Rectal smooth muscle tissue (tissue), 1 donor: ENCODE data around the gene INTS12.
A peak's percentile ranks its signal among the peaks of the same experiment; 100 is the strongest.

Experiments used
- H3K27ac ChIP-seq: one replicate; pipeline ENCODE4 v1.7.0; 2013; ENCODE audit warnings: low read depth, low read length, inconsistent platforms
- H3K27me3 ChIP-seq: one replicate; pipeline ENCODE4 v1.7.0; 2013; ENCODE audit warnings: low read length; ENCODE audit not compliant: control insufficient read depth, insufficient read depth
- H3K36me3 ChIP-seq: one replicate; pipeline ENCODE4 v1.7.0; 2013; ENCODE audit warnings: low read length; ENCODE audit not compliant: control insufficient read depth, insufficient read depth
- H3K4me1 ChIP-seq: one replicate; pipeline ENCODE4 v1.7.0; 2013; ENCODE audit warnings: low read length; ENCODE audit not compliant: control insufficient read depth, insufficient read depth
- H3K4me3 ChIP-seq: one replicate; pipeline ENCODE4 v1.7.0; 2013; ENCODE audit warnings: low read length
- H3K9ac ChIP-seq: one replicate; pipeline ENCODE4 v1.7.0; 2013; ENCODE audit warnings: low read length

INTS12 gene

DNA sequence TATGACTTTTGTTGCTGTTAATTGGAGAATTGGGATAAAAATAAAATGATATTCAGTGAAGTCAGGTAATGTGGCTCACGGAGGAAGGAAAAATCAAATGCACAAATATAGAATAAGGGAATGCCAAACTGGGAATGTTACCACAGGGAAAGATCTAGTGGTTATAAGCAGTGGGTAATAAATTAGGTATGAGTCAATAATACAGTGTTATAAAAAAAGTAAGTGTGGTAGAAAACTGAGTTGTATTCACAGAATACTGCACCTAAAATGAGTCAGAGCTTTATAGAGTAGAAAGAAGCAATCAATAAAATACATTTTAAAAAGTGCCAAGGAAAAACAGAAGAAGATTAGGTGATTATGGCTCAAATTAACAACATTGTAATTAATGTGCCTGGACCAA lies 34.5 kb downstream of the INTS12 start:
- Histone ChIP-seq H3K4me1 (no peaks in the 10 kb centered on the region), H3K36me3 (no peaks in the 10 kb centered on the region), H3K27me3 (no peaks in the 10 kb centered on the region), H3K9ac (no peak overlapping the region), H3K4me3 (no peak overlapping the region), H3K27ac (no peak overlapping the region)

DNA sequence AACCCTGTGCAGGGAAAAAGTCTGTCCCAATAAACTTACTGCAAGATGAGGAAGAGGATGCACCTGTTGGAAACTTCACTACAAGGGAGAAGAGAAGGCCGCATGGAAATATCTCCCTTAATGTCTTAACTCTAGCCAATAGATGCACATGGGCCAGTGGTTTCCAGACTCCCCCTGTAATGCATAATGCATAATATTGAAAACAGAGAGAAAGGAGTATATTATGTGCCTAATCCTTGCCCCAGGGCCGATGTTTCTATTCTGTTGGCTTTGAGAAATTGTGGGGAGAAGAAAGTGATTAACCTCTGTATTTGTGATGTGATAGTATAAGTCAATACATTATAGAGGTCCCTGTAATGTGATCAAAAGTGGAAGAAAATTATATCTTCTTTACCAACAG lies 37.2 kb downstream of the INTS12 start:
- H3K4me3 ChIP-seq, result no peak overlapping the region
- H3K27me3 ChIP-seq, result no peaks in the 10 kb centered on the region
- no peak overlapping the region for H3K9ac ChIP-seq
- H3K27ac ChIP-seq, result no peak overlapping the region
- no peaks in the 10 kb centered on the region for H3K4me1 ChIP-seq
- no peaks in the 10 kb centered on the region for H3K36me3 ChIP-seq

DNA sequence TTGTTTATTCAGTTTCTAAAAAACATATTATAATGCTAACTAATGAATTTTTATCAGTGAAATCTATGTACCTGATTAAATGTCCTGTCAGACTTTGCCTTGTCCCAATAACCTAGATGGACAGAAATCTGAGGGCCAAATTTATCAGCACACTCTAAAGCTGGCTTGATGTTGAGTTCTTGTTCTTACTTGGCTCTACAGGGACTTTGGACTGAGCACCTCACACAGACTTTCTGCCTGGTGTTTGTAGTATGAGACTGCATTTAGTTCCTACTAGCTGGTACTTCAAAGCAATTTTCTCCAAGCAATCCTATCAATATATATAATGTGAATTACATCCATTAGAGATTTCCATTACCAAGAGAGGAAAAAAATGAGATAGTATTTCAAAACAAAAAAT lies 37.8 kb downstream of the INTS12 start:
- no peak overlapping the region for H3K9ac ChIP-seq
- H3K4me1 ChIP-seq, result no peaks in the 10 kb centered on the region
- H3K36me3 ChIP-seq, result no peaks in the 10 kb centered on the region
- H3K27ac ChIP-seq, result no peak overlapping the region
- H3K27me3 ChIP-seq, result no peaks in the 10 kb centered on the region
- no peak overlapping the region for H3K4me3 ChIP-seq

DNA sequence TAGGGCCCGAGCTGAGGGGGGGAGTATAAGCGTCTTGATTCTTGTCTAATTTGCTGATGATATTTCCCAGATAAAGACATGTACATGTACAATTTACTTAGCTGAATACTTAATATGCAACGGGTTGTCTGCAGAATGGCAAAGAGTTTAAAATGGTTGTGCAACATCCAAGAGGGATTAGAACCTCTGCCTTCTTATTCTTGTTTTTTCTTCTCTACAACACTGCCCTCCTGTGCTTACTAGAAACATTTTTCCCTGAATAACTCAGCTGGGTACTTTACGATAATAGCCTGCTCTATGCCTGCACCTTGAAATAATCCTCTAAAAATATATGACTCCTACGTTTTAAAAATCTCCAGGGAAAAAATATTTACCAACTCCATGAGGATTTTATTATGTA lies 41.8 kb downstream of the INTS12 start:
- no peak overlapping the region for H3K9ac ChIP-seq
- no peak overlapping the region for H3K4me3 ChIP-seq
- H3K27ac ChIP-seq, result no peak overlapping the region
- H3K36me3 ChIP-seq, result no peaks in the 10 kb centered on the region
- no peaks in the 10 kb centered on the region for H3K4me1 ChIP-seq
- no peaks in the 10 kb centered on the region for H3K27me3 ChIP-seq

DNA sequence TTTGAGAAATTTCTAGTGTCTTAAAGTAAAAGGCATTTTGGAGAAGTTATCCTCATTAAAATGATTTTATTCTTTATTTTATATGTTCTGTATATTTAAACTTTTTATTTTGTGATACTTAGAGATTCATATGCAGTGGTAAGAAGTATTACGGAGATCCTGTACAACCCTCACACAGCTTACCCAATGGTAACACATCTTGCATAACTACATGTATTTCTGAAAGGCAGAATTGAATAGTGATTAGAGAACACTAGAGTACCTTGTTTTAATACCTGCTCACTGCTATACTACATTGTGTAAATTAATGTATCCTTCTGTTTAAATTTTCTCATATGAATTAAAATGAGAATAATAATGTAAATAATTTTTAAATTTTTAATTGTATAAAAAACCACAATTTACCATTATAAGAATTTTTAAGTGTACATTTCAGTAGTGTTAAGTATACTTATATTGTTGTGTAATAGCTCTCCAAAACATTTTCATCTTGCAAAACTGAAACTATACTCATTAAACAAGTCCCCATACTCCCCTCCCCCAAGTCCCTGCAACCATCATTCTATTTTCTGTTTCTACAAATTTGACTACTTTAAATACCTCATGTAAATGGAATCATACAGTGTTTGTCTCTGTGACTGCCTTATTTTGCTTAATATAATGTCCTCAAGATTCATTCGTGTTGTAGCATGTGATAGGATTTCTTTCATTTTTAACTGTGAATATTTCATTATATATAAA lies 45.4 kb downstream of the INTS12 start:
- Histone ChIP-seq H3K4me1 (no peaks in the 10 kb centered on the region), H3K4me3 (no peak overlapping the region), H3K36me3 (peaks cover 2% of the 10 kb centered on the region), H3K9ac (no peak overlapping the region), H3K27me3 (no peaks in the 10 kb centered on the region), H3K27ac (no peak overlapping the region)

- H3K27ac ChIP-seq, result no peak overlapping the region
- no peak overlapping the region for H3K4me3 ChIP-seq
- H3K4me1 ChIP-seq, result no peaks in the 10 kb centered on the region
- no peaks in the 10 kb centered on the region for H3K27me3 ChIP-seq
- H3K9ac ChIP-seq, result no peak overlapping the region
- H3K36me3 ChIP-seq, result peaks cover 2% of the 10 kb centered on the region
Observed at GRCh38 chr4:105661028-105661427, 47.5 kb downstream of the INTS12 start.

DNA sequence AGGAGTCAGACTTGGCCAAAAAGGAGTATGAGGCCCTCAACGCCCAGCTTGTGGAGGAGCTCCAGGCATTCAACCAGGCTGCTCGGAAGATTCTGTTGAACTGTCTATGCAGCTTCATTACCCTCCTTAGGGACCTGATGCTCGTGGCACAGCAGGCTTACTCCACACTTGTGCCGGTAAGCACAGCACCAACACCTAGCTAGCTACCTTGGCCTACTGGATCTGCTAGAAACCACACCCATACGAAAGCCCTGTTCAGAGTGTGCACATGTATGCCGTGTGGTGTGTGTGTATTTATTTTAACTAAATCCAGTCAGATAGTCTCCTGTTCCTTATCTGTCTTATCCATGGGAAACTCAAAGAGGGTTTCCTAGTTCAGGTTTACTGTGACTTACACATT lies 49.3 kb downstream of the INTS12 start:
- peaks cover 2% of the 10 kb centered on the region for H3K36me3 ChIP-seq
- no peak overlapping the region for H3K9ac ChIP-seq
- H3K27me3 ChIP-seq, result no peaks in the 10 kb centered on the region
- no peak overlapping the region for H3K27ac ChIP-seq
- H3K4me1 ChIP-seq, result no peaks in the 10 kb centered on the region
- H3K4me3 ChIP-seq, result no peak overlapping the region

DNA sequence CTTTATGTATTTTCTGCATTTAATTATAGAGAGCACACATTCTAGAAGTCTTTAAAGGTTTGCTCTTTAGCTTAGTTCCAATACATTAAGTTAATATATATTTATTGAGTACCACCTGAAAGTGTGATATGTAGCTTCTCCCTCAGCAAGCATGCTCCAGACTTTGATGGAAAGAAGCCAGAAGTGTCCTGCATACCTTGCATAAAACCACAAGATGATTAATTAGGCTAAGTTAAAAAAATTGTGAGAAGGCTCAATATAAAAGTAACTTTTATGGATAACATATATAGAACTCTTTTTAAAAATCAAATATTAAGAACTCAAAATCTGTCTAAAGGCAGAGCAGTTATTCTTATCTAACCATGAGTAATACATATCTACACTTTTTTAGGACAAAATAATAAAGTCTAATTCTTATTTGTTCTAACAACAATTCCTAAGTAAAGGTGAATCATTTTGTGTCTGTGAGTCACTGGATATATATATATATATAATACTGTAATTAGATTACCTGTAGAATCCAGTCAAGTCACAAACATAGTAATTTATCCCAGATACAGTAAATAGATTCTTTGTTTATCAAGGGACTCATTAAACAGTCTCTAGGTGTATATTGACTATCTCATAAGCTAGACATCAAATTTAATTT lies 51.2 kb downstream of the INTS12 start:
- H3K4me1 ChIP-seq, result peaks cover 4% of the 10 kb centered on the region
- H3K36me3 ChIP-seq, result peaks cover 2% of the 10 kb centered on the region
- H3K4me3 ChIP-seq, result no peak overlapping the region
- no peak overlapping the region for H3K27ac ChIP-seq
- no peaks in the 10 kb centered on the region for H3K27me3 ChIP-seq
- no peak overlapping the region for H3K9ac ChIP-seq

DNA sequence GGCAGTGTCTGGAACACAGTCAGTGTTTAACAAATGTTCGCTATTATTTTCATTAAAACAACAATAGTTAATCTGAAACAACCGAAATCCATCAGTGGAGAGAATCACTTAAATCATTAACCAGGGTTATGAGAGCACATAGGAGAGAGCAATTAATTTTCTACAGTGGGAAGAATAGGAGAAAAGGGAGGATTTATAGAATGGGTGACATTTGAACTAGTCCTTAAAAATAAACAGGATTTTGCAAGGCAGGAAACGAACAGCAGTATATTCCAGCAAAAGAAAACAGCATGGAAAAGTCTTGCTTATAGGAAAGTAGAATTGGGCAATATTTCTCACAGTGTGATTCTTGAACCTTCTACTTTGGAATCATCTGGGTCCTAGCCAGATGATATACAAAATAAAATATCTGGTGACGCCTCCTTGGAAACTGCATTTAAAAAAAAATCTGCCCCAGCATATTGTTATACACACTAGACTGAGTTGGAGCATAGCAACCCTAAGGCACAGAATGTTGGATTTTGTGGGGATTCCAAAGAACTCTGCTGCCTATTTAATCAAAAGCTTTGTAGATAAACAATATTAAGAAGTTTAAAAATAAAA lies 56.1 kb downstream of the INTS12 start:
- no peak overlapping the region for H3K27ac ChIP-seq
- no peak overlapping the region for H3K9ac ChIP-seq
- peaks cover 6% of the 10 kb centered on the region for H3K4me1 ChIP-seq
- no peaks in the 10 kb centered on the region for H3K36me3 ChIP-seq
- H3K4me3 ChIP-seq, result peak overlapping the region; percentile 8
- H3K27me3 ChIP-seq, result no peaks in the 10 kb centered on the region

DNA sequence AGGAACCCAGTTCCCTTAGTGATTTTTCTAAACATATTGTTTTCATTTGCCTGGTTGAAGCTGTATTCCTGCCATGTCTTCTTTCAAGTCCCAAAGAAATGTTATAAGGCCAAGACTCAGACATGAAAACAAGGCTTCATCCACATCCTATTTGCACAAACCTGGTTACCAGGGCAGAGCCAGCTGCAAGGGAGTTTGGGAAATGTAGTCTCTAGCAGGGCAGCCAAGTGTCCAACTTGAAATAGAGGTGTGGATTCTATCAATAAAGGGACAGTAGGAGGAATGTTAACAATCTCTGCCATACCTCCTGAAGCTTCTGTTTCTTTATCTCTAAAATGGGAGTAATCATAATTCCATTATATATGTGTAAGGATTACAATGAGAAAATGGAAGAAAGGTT lies 56.6 kb downstream of the INTS12 start:
- Histone ChIP-seq H3K9ac (no peak overlapping the region), H3K4me3 (no peak overlapping the region), H3K4me1 (peaks cover 6% of the 10 kb centered on the region), H3K27ac (no peak overlapping the region), H3K36me3 (no peaks in the 10 kb centered on the region), H3K27me3 (no peaks in the 10 kb centered on the region)

GRCh38 chr4:105650190-105650589 lies 58.3 kb downstream of the INTS12 start:
- no peak overlapping the region for H3K9ac ChIP-seq
- no peak overlapping the region for H3K4me3 ChIP-seq
- H3K36me3 ChIP-seq, result no peaks in the 10 kb centered on the region
- H3K4me1 ChIP-seq, result peaks cover 6% of the 10 kb centered on the region
- no peak overlapping the region for H3K27ac ChIP-seq
- H3K27me3 ChIP-seq, result no peaks in the 10 kb centered on the region

- H3K27me3 ChIP-seq, result no peaks in the 10 kb centered on the region
- no peaks in the 10 kb centered on the region for H3K4me1 ChIP-seq
- H3K9ac ChIP-seq, result no peak overlapping the region
- H3K36me3 ChIP-seq, result no peaks in the 10 kb centered on the region
- H3K27ac ChIP-seq, result no peak overlapping the region
- H3K4me3 ChIP-seq, result no peak overlapping the region
Observed at GRCh38 chr4:105645440-105645839, 63.0 kb downstream of the INTS12 start.

DNA sequence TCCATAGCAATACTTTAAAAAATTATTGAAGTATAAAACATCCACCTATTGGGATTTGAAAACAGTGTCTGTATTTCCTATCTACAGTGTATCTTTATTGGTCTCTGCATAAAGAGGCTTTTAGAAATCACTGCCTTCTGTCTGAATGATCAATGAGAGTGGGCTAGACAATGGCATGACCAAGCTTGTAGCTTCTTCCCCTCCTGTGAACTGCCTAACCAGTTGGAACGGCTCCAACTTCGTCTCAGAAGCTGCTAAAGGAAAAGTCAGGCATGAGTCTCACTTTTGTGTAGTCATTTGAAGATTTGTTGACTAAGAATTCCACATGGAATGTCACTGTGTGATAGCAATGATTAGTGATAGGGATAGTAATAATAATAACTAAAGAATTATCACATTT lies 64.2 kb downstream of the INTS12 start:
- Histone ChIP-seq H3K27ac (no peak overlapping the region), H3K4me3 (no peak overlapping the region), H3K9ac (no peak overlapping the region), H3K27me3 (no peaks in the 10 kb centered on the region), H3K36me3 (no peaks in the 10 kb centered on the region), H3K4me1 (no peaks in the 10 kb centered on the region)
